ENCODE data around the gene RBM26.

Gene RBM26

GRCh38 chr13:79405831-79406596, at the start of gene RBM26:
Gene RBM26, minus strand, starts transcription at chr13:79406255. Its CDS starts 481 bp downstream, at chr13:79405774.
- H3K36me3 ChIP-seq (ENCODE audit: control insufficient read depth in 2 of 2, insufficient read depth in 2 of 2, low read length in 2 of 2): no peaks in the 10 kb centered on the region
- H3K9me3 ChIP-seq (ENCODE audit: control insufficient read depth in 2 of 2, low read length in 2 of 2): no peaks in the 10 kb centered on the region
- H3K27me3 ChIP-seq (ENCODE audit: control insufficient read depth in 1 of 2, insufficient read depth in 2 of 2, low read length in 2 of 2): no peaks in the 10 kb centered on the region
- peak within 1 kb of the TSS; percentile 96 to 100 for H3K9ac ChIP-seq (ENCODE audit: low read length in 2 of 2)
- H3K27ac ChIP-seq (ENCODE audit: low read length): peak within 1 kb of the TSS; percentile 84
- H3K4me3 ChIP-seq (ENCODE audit: low read length in 2 of 2): peak within 1 kb of the TSS; percentile 87 to 98
- peaks cover 20% of the 10 kb centered on the region for H3K4me1 ChIP-seq (ENCODE audit: control insufficient read depth, insufficient read depth, low read length)

GRCh38 chr13:79455331-79455730, 49.3 kb upstream of the RBM26 start:
- Histone ChIP-seq H3K4me1 (ENCODE audit: control insufficient read depth, insufficient read depth, low read length) (no peaks in the 10 kb centered on the region), H3K27ac (ENCODE audit: low read length) (no peak overlapping the region), H3K27me3 (ENCODE audit: control insufficient read depth in 1 of 2, insufficient read depth in 2 of 2, low read length in 2 of 2) (no peaks in the 10 kb centered on the region), H3K9me3 (ENCODE audit: control insufficient read depth in 2 of 2, low read length in 2 of 2) (no peaks in the 10 kb centered on the region), H3K4me3 (ENCODE audit: low read length in 2 of 2) (no peak overlapping the region), H3K36me3 (ENCODE audit: control insufficient read depth in 2 of 2, insufficient read depth in 2 of 2, low read length in 2 of 2) (no peaks in the 10 kb centered on the region), H3K9ac (ENCODE audit: low read length in 2 of 2) (no peak overlapping the region)

- Histone ChIP-seq H3K9me3 (ENCODE audit: control insufficient read depth in 2 of 2, low read length in 2 of 2) (no peaks in the 10 kb centered on the region), H3K36me3 (ENCODE audit: control insufficient read depth in 2 of 2, insufficient read depth in 2 of 2, low read length in 2 of 2) (no peaks in the 10 kb centered on the region), H3K4me1 (ENCODE audit: control insufficient read depth, insufficient read depth, low read length) (no peaks in the 10 kb centered on the region), H3K4me3 (ENCODE audit: low read length in 2 of 2) (no peak overlapping the region), H3K27me3 (ENCODE audit: control insufficient read depth in 1 of 2, insufficient read depth in 2 of 2, low read length in 2 of 2) (no peaks in the 10 kb centered on the region), H3K9ac (ENCODE audit: low read length in 2 of 2) (no peak overlapping the region), H3K27ac (ENCODE audit: low read length) (no peak overlapping the region)
These were observed 46.3 kb upstream of the RBM26 start for GRCh38 chr13:79452239-79452913.

- no peak overlapping the region for H3K4me3 ChIP-seq (ENCODE audit: low read length in 2 of 2)
- H3K9me3 ChIP-seq (ENCODE audit: control insufficient read depth in 2 of 2, low read length in 2 of 2): no peaks in the 10 kb centered on the region
- H3K27me3 ChIP-seq (ENCODE audit: control insufficient read depth in 1 of 2, insufficient read depth in 2 of 2, low read length in 2 of 2): no peaks in the 10 kb centered on the region
- no peaks in the 10 kb centered on the region for H3K4me1 ChIP-seq (ENCODE audit: control insufficient read depth, insufficient read depth, low read length)
- no peak overlapping the region for H3K27ac ChIP-seq (ENCODE audit: low read length)
- H3K9ac ChIP-seq (ENCODE audit: low read length in 2 of 2): no peak overlapping the region
- no peaks in the 10 kb centered on the region for H3K36me3 ChIP-seq (ENCODE audit: control insufficient read depth in 2 of 2, insufficient read depth in 2 of 2, low read length in 2 of 2)
These were observed 45.5 kb upstream of the RBM26 start for GRCh38 chr13:79451500-79451962.

GRCh38 chr13:79450110-79450509, 44.1 kb upstream of the RBM26 start:
- Histone ChIP-seq H3K36me3 (ENCODE audit: control insufficient read depth in 2 of 2, insufficient read depth in 2 of 2, low read length in 2 of 2) (no peaks in the 10 kb centered on the region), H3K9me3 (ENCODE audit: control insufficient read depth in 2 of 2, low read length in 2 of 2) (no peaks in the 10 kb centered on the region), H3K9ac (ENCODE audit: low read length in 2 of 2) (no peak overlapping the region), H3K27me3 (ENCODE audit: control insufficient read depth in 1 of 2, insufficient read depth in 2 of 2, low read length in 2 of 2) (no peaks in the 10 kb centered on the region), H3K4me1 (ENCODE audit: control insufficient read depth, insufficient read depth, low read length) (no peaks in the 10 kb centered on the region), H3K4me3 (ENCODE audit: low read length in 2 of 2) (no peak overlapping the region), H3K27ac (ENCODE audit: low read length) (no peak overlapping the region)

GRCh38 chr13:79448413-79448812, 42.4 kb upstream of the RBM26 start:
- Histone ChIP-seq H3K36me3 (ENCODE audit: control insufficient read depth in 2 of 2, insufficient read depth in 2 of 2, low read length in 2 of 2) (no peaks in the 10 kb centered on the region), H3K9me3 (ENCODE audit: control insufficient read depth in 2 of 2, low read length in 2 of 2) (no peaks in the 10 kb centered on the region), H3K9ac (ENCODE audit: low read length in 2 of 2) (no peak overlapping the region), H3K4me3 (ENCODE audit: low read length in 2 of 2) (no peak overlapping the region), H3K27ac (ENCODE audit: low read length) (no peak overlapping the region), H3K27me3 (ENCODE audit: control insufficient read depth in 1 of 2, insufficient read depth in 2 of 2, low read length in 2 of 2) (no peaks in the 10 kb centered on the region), H3K4me1 (ENCODE audit: control insufficient read depth, insufficient read depth, low read length) (no peaks in the 10 kb centered on the region)

GRCh38 chr13:79447741-79448140, 41.7 kb upstream of the RBM26 start:
- H3K27me3 ChIP-seq (ENCODE audit: control insufficient read depth in 1 of 2, insufficient read depth in 2 of 2, low read length in 2 of 2): no peaks in the 10 kb centered on the region
- no peaks in the 10 kb centered on the region for H3K9me3 ChIP-seq (ENCODE audit: control insufficient read depth in 2 of 2, low read length in 2 of 2)
- H3K4me3 ChIP-seq (ENCODE audit: low read length in 2 of 2): no peak overlapping the region
- H3K4me1 ChIP-seq (ENCODE audit: control insufficient read depth, insufficient read depth, low read length): no peaks in the 10 kb centered on the region
- H3K36me3 ChIP-seq (ENCODE audit: control insufficient read depth in 2 of 2, insufficient read depth in 2 of 2, low read length in 2 of 2): no peaks in the 10 kb centered on the region
- no peak overlapping the region for H3K27ac ChIP-seq (ENCODE audit: low read length)
- no peak overlapping the region for H3K9ac ChIP-seq (ENCODE audit: low read length in 2 of 2)

- Histone ChIP-seq H3K4me1 (ENCODE audit: control insufficient read depth, insufficient read depth, low read length) (no peaks in the 10 kb centered on the region), H3K27ac (ENCODE audit: low read length) (no peak overlapping the region), H3K9ac (ENCODE audit: low read length in 2 of 2) (no peak overlapping the region), H3K36me3 (ENCODE audit: control insufficient read depth in 2 of 2, insufficient read depth in 2 of 2, low read length in 2 of 2) (no peaks in the 10 kb centered on the region), H3K27me3 (ENCODE audit: control insufficient read depth in 1 of 2, insufficient read depth in 2 of 2, low read length in 2 of 2) (no peaks in the 10 kb centered on the region), H3K9me3 (ENCODE audit: control insufficient read depth in 2 of 2, low read length in 2 of 2) (no peaks in the 10 kb centered on the region), H3K4me3 (ENCODE audit: low read length in 2 of 2) (no peak overlapping the region)
These were observed 41.1 kb upstream of the RBM26 start for GRCh38 chr13:79447141-79447540.

- H3K9me3 ChIP-seq (ENCODE audit: control insufficient read depth in 2 of 2, low read length in 2 of 2): no peaks in the 10 kb centered on the region
- no peak overlapping the region for H3K4me3 ChIP-seq (ENCODE audit: low read length in 2 of 2)
- H3K9ac ChIP-seq (ENCODE audit: low read length in 2 of 2): no peak overlapping the region
These were observed 40.1 kb upstream of the RBM26 start for GRCh38 chr13:79445968-79446645.

GRCh38 chr13:79442706-79443105, 36.7 kb upstream of the RBM26 start:
- no peaks in the 10 kb centered on the region for H3K9me3 ChIP-seq (ENCODE audit: control insufficient read depth in 2 of 2, low read length in 2 of 2)
- H3K27me3 ChIP-seq (ENCODE audit: control insufficient read depth in 1 of 2, insufficient read depth in 2 of 2, low read length in 2 of 2): no peaks in the 10 kb centered on the region
- no peaks in the 10 kb centered on the region for H3K36me3 ChIP-seq (ENCODE audit: control insufficient read depth in 2 of 2, insufficient read depth in 2 of 2, low read length in 2 of 2)
- H3K4me1 ChIP-seq (ENCODE audit: control insufficient read depth, insufficient read depth, low read length): no peaks in the 10 kb centered on the region
- H3K27ac ChIP-seq (ENCODE audit: low read length): no peak overlapping the region
- no peak overlapping the region for H3K9ac ChIP-seq (ENCODE audit: low read length in 2 of 2)
- no peak overlapping the region for H3K4me3 ChIP-seq (ENCODE audit: low read length in 2 of 2)

More at GRCh38 chr13:79445968-79446645, 40.1 kb upstream of the RBM26 start:
- H3K4me1 ChIP-seq (ENCODE audit: control insufficient read depth, insufficient read depth, low read length): no peaks in the 10 kb centered on the region
- no peaks in the 10 kb centered on the region for H3K27me3 ChIP-seq (ENCODE audit: control insufficient read depth in 1 of 2, insufficient read depth in 2 of 2, low read length in 2 of 2)
- H3K27ac ChIP-seq (ENCODE audit: low read length): no peak overlapping the region
- H3K36me3 ChIP-seq (ENCODE audit: control insufficient read depth in 2 of 2, insufficient read depth in 2 of 2, low read length in 2 of 2): no peaks in the 10 kb centered on the region
